HG03565 (cell line): Measurements from ENCODE around the gene GMFB.

Experiments
- ATAC-seq: cut with Tn5 transposase; IDR thresholded peaks from one replicate; pipeline ENCODE4 v1.9.1; 2021; ENCODE audit warnings: mild to moderate bottlenecking, moderate library complexity; ENCODE audit not compliant: unreplicated experiment

The GMFB gene

GRCh38 chr14:54488646-54489317 is at the start of gene GMFB:
Gene GMFB, minus strand, starts transcription at chr14:54488980. Its CDS starts 53 bp downstream, at chr14:54488927.
- peak; percentile 87 for ATAC-seq

- ATAC-seq: no peak
These were observed 49.3 kb upstream of the GMFB start for GRCh38 chr14:54538055-54538454.

DNA sequence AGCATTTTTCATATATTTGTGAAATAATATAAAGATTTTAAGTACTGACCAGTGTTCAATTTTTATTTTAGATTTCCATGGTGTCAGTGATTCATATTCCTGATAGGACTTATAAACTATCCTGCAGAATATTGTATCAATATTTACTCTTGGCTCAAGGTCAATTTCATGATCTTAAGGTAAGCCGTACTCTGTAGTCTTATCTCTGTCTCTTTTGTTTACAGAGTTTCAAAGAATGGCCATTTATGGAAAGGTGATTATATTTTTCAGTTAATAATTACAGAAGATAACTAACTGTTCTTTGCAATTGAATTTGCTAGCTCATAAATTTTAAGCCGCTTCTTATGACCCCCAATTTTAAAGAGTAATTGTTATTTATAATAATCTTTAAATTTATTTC is 48.9 kb upstream of the GMFB start:
- ATAC-seq: no peak

DNA sequence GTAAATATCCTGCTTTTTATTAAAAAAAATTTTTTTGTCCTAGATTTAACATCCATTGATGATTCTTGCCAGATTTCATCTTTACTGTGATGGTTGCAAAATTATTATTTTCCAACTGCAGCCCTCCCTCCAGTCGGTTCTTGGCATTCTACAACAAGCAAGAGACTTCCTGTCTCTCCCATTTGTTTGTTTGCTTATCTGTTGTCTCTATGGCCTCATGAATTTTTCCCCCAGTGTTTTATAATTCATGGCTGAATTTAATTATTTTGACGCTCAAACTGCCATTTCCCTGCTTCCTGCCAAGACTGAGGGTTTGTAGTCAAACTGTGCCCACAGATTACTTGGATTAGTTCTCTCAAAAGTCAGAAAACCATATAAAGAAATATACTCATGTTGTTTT is 46.9 kb upstream of the GMFB start:
- no peak for ATAC-seq

DNA sequence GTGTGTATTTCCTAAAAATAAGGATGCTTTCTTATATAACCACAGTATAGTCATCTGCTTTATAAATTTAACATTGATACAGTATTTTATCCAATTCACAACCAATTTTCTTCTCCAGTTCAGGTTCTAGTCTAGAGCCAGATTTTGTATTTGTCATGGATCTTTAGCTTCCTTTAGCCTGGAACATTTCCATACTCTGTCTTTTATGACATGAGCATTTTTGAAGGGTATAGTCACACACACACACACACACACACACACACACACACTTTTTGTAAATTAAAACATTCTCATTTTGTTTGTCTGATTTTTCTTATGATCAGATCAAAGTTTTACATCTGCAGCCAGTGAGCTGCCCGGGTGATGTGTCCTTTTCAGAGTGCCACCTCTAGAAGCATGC is 46.3 kb upstream of the GMFB start:
- ATAC-seq: no peak

DNA sequence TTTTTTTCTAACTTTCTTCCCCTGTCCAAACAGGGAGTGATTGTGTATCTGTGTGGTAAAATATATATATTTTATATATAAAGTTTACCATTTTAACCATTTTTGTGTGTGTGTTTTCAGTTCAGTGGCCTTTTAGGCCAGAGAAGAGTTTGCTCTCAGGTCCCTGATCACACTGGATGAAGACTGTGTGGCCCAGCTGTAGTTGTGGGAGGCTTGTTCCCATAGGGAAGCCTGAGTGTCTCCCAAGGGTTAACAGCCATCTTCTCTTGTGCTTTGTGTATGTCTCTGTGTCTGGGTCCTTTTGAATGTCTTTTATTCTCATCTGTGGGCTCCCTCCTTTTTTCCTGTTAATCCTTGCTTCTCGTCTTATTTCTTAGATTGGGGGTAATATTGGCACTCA is 44.3 kb upstream of the GMFB start:
- ATAC-seq: no peak

GRCh38 chr14:54532111-54533012 is 43.6 kb upstream of the GMFB start:
- peak; percentile 94 for ATAC-seq

- ATAC-seq: no peak
These were observed 41.0 kb upstream of the GMFB start for GRCh38 chr14:54529811-54530210.

DNA sequence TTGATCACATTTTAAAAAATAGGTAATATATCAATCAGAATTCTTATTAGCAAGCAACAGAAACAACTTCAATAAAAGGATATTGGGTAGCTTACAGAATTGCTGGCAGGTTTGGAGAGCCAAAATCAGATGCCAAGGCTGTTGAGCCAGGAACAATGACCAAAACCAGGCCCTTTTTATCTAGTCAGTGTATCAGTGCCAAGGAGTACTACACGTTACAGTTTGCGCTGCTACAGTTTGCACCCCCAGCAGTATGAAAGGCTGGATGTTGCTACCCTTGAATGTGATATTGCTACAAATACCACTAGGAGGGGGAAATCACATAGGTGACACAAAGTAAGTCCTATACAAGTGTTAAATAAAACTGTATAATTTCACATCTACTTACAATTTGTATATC is 40.2 kb upstream of the GMFB start:
- no peak for ATAC-seq

DNA sequence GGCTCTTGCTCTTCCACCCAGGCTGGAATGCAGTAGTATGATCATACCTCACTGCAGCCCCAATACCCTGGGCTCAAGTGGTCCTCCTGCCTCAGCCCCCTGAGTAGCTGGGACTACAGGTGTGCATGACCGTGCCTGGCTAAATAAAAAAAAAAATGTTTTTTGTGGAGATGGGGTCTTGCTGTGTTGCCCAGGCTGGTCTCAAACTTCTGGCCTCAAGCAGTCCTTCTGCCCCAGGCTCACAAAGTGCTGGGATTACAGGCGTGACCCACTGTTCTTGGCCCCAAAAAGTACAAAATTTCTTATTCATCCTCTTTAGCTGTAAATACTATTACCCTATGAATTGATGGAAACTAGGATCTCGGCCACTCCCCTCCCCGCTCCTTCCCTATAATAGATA is 35.6 kb upstream of the GMFB start:
- ATAC-seq: no peak

DNA sequence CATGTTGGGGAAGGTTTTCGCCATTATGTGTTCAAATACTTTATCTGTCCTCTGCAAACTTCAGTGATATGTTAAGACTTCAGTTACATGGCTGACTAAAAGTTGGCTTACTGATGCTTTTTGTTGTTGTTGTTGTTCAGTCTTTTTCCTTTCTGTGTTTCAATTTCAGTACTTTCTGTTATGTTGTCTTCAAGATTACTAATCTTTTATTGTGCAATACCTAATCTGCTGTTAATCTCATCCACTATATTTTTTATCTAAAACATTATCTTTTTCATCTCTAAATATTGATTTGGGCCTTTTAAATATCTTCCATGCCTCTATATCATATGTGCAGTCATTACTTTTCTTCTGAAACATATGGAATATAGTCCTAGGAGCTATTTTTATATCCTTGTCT is 27.9 kb upstream of the GMFB start:
- ATAC-seq: no peak

DNA sequence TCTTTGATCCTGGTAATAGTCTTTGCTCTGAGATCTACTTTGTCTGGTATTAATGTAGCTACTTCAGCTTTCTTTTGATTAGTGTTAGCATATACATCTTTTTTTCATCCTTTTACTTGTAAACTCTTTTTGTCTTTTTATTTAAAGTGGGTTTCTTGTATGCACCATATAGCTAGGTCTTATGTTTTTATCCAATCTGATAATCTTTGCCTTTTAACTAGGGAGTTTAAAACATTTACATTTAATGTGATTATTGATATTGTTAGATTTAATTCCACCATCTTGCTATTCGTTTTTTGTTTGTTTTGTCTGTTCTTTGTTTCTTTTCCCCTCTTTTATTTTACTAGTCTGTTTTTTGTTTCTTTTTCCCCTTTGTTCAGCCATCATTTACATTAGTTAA is 26.9 kb upstream of the GMFB start:
- ATAC-seq: no peak

DNA sequence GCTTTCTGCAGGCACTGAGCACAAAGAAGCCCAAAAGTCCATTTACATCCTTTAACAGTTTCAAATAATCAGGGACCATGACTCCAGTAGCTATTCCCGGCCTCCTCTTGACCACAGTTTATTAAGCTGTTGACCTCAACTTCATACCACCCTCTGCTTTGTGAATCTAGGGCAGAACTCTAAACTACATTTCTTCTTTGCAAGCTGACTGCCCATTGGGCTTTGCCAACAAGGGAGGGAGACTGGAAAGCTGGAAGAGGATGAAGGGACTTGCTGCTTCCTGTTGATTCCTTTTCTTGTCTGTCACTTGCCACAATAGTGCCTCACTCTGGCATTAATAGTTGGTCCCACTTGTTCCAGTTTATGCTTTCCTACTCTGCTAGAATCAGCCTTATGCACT is 23.6 kb upstream of the GMFB start:
- ATAC-seq: no peak

DNA sequence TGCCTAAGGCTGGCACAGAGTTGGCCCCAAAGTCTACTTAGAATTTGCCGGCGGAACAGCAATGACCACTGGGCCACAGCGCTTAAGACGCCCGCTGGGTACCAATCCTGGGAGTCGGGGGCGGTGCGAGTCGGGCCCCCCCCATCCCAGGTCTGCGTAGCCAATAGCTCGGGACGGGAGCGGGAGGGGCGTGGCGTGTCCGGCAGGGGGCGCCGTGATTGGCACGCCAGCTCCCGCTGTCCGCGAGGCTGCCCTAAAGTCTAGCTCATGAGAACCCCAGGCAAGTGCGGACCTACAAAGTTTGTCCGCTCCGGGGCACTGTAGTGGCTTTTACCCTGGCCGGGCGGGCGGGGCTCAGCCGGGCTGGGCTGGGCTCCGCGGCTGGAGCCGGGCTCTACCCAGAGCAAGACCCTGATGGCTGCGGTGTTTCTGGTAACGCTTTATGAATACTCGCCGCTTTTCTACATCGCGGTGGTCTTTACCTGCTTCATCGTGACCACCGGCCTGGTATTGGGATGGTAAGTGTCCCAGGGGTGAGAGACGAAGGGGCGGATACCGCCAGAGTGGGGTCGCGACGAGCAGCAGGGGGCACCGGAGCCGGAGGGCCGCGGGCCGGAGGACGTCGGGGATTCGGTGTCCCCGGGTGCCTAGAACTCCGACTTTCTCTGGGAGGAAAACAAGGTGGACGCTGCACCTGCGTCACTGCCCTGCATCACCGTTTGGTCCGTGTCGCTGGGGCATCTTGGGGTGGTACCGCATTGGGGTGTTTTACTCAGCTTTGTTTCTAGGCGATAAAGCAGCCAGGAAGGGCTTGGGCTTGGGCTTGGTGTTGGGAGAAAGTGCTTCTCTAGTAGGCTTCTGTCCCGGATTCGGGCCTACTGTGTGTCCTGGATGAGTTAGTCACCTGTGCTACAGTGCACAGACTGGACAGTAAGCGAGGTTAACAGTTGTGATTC is 21.0 kb upstream of the GMFB start, which contains the start of gene CGRRF1:
TSS of gene CGRRF1 (plus strand) at position 361 of the 956 bp plus-strand sequence. CDS start at position 415, 54 bp downstream.
- ATAC-seq: peak; percentile 91

DNA sequence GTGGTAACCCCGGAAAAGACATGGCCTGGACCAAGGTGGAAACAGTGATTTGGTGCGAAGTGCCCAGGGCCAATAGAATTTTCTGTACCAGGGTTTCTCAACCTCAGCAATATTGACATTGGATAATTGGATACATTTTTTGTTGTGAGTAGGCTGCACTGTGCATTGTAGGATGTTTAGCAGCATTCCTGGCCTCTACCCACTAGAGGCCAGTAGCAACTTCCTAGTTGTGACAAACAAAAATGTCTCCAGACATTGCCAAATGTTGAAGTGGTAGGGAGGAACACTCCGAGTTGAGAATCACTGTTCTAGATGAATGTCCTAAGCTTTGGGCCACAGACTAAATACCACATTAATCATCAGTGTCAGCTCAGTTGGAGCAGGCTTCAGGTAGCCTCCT is 14.7 kb upstream of the GMFB start:
- ATAC-seq: no peak

- no peak for ATAC-seq
These were observed 13.8 kb upstream of the GMFB start for GRCh38 chr14:54502602-54503001.

DNA sequence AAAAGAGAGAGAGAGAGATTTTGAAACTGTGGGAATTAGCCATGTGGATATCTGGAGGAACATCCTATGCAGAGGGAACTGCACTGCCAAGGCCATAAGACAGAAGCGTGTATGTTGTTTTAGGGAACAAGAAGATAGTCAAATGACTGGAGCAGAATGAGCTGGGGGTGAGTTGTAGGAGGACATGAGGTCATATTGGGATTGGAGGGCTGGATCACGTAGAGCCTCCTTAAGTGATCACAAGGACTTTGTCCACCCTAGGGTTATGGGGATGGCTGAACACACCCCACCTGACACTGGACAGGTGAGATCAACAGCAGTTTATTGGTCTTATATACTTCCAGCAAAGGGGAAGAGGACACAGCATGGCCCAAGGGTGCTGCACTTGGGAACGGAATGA is 12.7 kb upstream of the GMFB start:
- no peak for ATAC-seq

- no peak for ATAC-seq
These were observed 12.0 kb upstream of the GMFB start for GRCh38 chr14:54500744-54501143.

GRCh38 chr14:54498579-54498978 is 9.8 kb upstream of the GMFB start:
- no peak for ATAC-seq

DNA sequence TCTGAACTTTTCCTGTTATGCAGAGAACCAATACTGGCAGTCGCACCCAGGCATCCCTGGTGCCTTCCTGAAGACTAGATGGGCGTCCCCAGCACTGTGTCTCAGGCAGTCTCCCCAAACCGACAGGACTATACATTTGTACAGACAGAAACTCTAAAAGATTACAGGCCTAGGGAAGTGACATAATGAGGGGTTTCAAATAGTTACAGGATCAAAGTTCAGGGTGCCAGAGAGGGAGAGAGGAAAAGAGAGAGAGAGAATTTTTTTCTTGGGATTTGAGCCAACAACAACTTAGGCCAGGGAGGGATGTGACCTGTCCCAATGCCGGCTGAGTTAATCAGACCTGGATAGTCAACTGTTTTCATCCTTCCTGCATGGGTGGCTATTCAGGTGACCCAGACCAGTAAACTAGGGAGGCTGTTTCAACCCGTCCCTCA is 9.3 kb upstream of the GMFB start:
- no peak for ATAC-seq

DNA sequence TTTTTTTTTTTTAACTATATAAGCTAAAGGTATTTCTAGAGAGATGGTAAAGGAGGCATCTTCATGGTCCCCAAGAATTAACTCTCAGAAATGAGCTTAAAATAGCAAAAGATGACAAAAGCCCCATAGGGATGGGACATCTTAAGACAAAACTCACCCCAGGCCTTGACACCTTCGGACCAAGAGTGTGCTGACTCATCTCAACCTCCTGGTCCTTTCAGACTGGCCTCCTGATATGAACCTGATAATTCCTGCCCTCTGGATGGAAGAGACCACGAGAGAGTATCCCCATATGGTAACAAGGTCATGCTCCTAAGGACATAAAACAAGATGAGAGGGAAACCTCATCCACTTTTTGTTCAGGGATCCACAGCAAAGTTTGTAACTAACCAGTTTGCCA is 8.4 kb upstream of the GMFB start:
- ATAC-seq: no peak
